BJ (cell line): ENCODE measurements around the gene C17orf75. TPM values are rescaled to one million over a fixed set of nuclear protein-coding genes. Genes with fewer than 3 reads are reported as not detected.

Source experiments
- CTCF ChIA-PET: fragments of 350-600 bp; formaldehyde crosslinking; extraction: SDS; loops from one replicate; lab custom pipeline; 2021; ENCODE audit warnings: antibody characterized with exemption, inconsistent platforms; lab: Yijun Ruan, JAX
- POLR2A ChIA-PET: fragments of 300-600 bp; sonication (Branson Sonifier 250); formaldehyde crosslinking; extraction: SDS; loops from one replicate; lab custom pipeline; 2021; ENCODE audit warnings: antibody characterized with exemption; lab: Charles Lee
- DNase-seq: peaks from one replicate; pipeline ENCODE4 v3.0.0-alpha.2; 2011; ENCODE audit warnings: low read depth
- H3K27me3 ChIP-seq: 2 replicates; pipeline ENCODE4 v1.6.0; 2011; ENCODE audit warnings: low read length; ENCODE audit not compliant: control insufficient read depth, insufficient read depth
- H3K36me3 ChIP-seq: 2 replicates; pipeline ENCODE4 v1.5.1; 2011; ENCODE audit warnings: low read length; ENCODE audit not compliant: control insufficient read depth, insufficient read depth
- H3K4me3 ChIP-seq: 2 replicates; pipeline ENCODE4 v1.5.1; 2011; ENCODE audit warnings: low read depth, mild to moderate bottlenecking, control low read depth, low read length
- CTCF ChIP-seq: IDR thresholded peaks from 2 replicates; pipeline ENCODE4 v1.5.1; 2011; ENCODE audit warnings: low read depth, mild to moderate bottlenecking, control low read depth, inconsistent platforms, low read length, moderate library complexity; ENCODE audit not compliant: insufficient read depth
- polyA plus RNA-seq: library from polyadenylated mRNA; depleted of rRNA; stranded (reverse); fragments of >200 nt; gene quantifications from 2 replicates; pipeline ENCODE4 v1.2.3, GENCODE V29; 2011; rRNA removed

C17orf75 gene
- polyA plus RNA-seq, 1 experiment: 9.6 TPM

DNA sequence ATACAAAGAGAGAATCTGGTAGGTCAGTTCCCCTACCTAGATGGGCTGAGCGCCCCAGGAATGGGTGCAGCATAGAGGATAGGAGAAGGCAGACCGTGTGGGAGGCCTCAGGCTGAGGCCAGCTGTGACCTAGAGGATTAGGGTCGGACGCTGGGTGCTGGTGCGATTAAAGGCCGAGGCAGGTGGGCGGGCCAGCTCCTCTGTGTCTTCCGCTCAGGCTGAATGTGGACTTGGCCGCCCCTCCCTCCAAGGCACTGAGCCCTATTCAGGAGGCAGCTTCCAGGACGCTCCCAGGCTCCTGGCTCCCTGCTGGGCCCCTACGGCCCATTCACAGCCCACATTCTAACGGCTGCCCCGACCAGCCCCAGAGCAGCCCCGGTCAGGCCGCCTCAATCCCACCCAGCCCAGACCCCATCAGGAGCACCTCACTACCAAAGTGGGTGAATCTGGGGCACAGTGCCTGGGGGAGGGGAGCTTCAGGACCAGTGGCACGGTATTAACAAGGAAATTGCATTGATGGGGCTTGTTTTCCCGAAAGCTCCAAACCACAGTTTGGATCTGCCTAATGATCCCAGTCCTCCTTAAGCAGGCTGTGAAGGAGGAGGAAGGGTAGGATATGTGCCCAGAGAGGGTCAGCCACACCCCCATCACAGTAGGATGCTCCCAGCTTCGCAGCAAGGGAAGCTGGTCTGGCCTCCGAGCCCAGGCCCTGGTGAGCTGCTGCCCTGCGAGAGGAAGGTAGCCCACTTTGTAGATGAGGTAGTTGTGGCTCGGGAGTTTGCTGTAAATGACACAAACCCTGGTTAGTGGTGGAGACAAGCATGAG, 61.9 kb downstream of the C17orf75 start:
- TF ChIP-seq CTCF: no peak
- peaks cover 3% of the 10 kb centered on the region for H3K27me3 ChIP-seq
- no peaks in the 10 kb centered on the region for H3K36me3 ChIP-seq
- POLR2A ChIA-PET: interaction anchor here (0.6 kb wide), 1 partner anchor 14 kb away, joined by 4 read pairs; no protein-coding TSS in a partner anchor
- no peak for DNase-seq
- no peak overlapping the region for H3K4me3 ChIP-seq
- CTCF ChIA-PET: no interaction called here

GRCh38 chr17:32278815-32279214, 63.2 kb downstream of the C17orf75 start:
- TF ChIP-seq CTCF: no peak
- CTCF ChIA-PET: no interaction called here
- H3K4me3 ChIP-seq: no peak overlapping the region

More at GRCh38 chr17:32278815-32279214, 63.2 kb downstream of the C17orf75 start:
- POLR2A ChIA-PET: no interaction called here
- H3K36me3 ChIP-seq: no peaks in the 10 kb centered on the region
- H3K27me3 ChIP-seq: peaks cover 1% of the 10 kb centered on the region
- no peak for DNase-seq

Other genes with a start within 250 kb of the C17orf75 start
- 27.4 and 46.3 TPM in 2 replicates for gene RHOT1, start 199.7 kb downstream of the C17orf75 start, polyA plus RNA-seq
- 0.01 and 0.04 TPM in 2 replicates for gene RHBDL3, start 76.3 kb downstream of the C17orf75 start, polyA plus RNA-seq
- 165 and 179 TPM in 2 replicates for gene ZNF207, start 8.0 kb upstream of the C17orf75 start, polyA plus RNA-seq
- 71.6 and 73.5 TPM in 2 replicates for gene PSMD11, start 102.3 kb upstream of the C17orf75 start, polyA plus RNA-seq
- 0.20 and 0.26 TPM in 2 replicates for gene CDK5R1, start 144.8 kb upstream of the C17orf75 start, polyA plus RNA-seq